Activated naive CD4-positive, alpha-beta T cell treated with anti-CD3 and anti-CD28 coated beads, Interleukin-2, amount 10 ng/mL, durations not matched to agents 5 hours and 36 hours (primary cell): ENCODE data around the gene TESPA1. TPM values are rescaled to one million over a fixed set of nuclear protein-coding genes. Genes with fewer than 3 reads are reported as not detected.

Source experiments
- total RNA-seq, 2 experiments: library from RNA; stranded (reverse); gene quantifications; one replicate each; pipeline ENCODE4 v1.2.3, GENCODE V29; 2021

The TESPA1 gene, protein sequence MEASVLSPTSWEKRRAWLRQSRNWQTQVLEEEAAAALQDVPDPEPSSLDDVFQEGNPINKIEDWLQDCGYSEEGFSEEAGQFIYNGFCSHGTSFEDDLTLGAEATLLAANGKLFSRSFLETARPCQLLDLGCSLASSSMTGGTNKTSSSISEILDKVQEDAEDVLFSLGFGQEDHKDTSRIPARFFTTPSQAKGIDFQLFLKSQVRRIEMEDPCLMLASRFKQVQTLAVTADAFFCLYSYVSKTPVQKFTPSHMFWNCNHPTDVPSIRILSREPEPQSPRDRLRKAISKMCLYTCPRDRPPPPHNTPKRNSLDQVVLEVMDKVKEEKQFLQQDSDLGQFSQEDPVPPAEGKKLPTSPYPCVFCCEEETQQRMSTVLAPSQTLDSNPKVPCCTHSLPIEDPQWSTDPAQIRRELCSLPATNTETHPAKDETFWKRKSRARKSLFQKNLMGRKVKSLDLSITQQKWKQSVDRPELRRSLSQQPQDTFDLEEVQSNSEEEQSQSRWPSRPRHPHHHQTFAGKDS
- total RNA-seq = 100 to 1,000 TPM; 123 to 129 TPM

DNA sequence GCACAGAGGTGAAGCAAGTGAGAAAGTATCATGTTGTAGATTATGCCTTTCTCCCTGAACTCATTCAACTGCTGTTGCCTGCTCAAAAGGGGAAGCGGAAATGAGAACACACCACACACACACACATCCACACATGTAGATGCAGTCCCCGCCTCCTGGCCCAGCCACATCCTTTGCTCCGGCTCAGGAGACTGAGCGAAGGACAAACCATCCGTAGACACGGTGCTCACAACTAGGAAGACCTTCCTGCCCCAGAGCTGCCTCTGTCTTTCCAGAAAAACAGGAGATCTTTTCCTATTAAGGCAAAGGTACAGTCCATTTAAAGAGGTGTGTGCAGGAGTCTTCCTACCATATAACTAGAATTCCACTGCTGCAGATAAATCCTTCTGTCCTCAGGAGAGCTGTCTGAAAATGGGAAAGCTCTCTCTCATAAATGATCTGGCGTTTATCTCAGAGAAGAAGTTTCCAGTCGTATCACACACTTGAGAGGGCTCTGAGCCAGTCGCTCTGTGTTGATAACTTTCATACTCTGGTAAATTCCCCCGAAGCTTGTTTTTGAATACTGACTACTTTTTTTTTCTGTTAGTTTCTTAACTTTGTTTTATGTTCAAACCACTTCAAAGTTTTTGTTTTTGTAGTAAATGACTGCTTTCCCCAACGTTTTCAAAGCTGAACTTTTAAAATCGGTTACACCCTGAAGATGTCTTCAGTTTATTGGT is at the start of gene TESPA1:
Gene TESPA1 (minus strand): TSS at position 105 of the 719 bp plus-strand sequence. CDS start 10,200 bp downstream, outside the sequence.

DNA sequence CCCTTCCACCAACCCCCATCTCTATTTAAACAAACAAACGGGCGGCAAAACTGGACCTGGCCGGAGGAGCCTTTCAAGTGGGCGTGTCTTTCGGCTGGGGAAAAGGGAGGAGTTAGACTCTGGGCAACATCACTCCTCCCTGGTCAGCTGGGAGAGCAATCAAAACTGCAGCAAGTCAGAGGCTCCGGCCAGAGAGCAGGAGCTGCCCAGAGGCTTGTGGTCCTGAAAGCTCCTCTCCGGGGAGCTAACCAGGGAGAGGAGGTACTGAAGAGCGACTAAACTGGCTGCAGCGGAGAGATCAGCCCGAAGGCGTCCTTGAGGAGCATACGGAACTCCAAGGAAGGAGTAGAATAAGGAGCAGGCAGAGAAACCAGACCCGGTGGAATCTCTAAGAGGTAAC is 35.2 kb upstream of the TESPA1 start, which contains the start of gene NEUROD4:
Gene NEUROD4 (plus strand): TSS at position 191 of the 400 bp plus-strand sequence. CDS start 6,466 bp downstream, outside the sequence.

Other genes starting within 250 kb of the TESPA1 start
- gene MUCL1, start 130.2 kb downstream of the TESPA1 start, total RNA-seq = not detected
- gene NEUROD4, start 35.2 kb upstream of the TESPA1 start, total RNA-seq = not detected
- gene OR9K2, start 141.6 kb upstream of the TESPA1 start, total RNA-seq = not detected
- gene OR10A7, start 236.3 kb upstream of the TESPA1 start, total RNA-seq = not detected